Activated CD8-positive, alpha-beta memory T cell treated with anti-CD3 and anti-CD28 coated beads, Interleukin-2, amount 50 U/mL, for 4 hours (primary cell): ENCODE data around the gene MTUS2.

Experiments
- DNase-seq: peaks from one replicate; pipeline ENCODE4 v3.0.0-alpha.2; 2020

The MTUS2 gene

DNA sequence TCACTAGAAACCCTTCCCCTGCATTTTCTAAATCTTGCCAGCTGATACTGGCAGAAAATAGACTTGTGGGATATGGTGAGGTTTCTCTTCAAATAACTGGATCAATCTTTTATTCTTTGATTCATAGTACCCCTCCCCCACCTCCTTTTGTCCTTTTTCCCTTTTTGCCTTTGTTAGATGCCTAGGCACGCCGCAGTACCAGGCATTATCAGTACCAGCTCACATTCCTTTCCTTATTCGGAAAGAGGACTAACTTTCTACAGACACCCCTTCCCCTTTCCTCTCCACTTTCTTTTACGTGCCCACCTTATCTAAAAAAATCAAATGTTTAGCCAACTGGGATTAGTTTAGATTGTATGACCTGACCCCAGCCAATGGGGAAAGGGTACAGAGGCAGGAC, 226.4 kb downstream of the MTUS2 start:
- DNase-seq: no peak

DNA sequence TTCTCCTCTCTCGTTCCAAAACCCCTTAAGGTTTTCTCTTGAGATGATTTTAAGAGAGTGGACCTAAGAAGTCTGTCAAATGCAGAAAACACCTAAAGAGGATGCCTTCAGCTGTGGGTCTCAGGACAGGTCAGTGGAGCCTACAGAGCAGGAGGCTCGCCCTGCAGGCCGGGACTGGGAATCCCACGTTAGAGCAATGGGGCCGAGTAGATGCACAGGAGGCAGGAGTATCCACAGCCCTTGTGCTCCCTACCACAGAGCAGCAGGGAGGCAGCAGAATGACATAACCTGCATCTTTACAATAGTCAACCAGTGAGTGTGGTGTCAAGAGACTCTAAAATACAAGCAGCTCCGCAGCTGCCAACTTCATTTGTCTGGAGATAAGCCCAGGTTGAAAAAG, 229.4 kb downstream of the MTUS2 start:
- no peak for DNase-seq

DNA sequence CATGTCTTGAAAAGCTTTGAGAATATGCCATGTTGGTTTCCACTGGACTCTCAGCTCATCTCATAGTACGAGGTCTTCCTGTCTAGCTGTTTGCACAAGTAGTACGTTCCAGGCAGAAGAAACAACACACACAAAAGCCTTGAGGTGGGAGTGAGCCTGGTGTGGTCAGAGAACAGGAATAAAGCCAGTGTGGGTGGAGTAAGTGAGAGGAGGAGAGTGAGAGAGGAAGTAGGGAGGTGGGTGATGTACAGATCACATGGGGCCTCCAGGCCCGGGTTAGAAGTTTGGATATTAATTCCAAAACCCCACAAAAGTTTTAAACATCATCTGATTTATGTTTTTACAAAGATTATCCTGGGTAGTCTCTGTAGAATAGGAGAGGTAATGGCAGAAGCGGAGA, 230.6 kb downstream of the MTUS2 start:
- no peak for DNase-seq

DNA sequence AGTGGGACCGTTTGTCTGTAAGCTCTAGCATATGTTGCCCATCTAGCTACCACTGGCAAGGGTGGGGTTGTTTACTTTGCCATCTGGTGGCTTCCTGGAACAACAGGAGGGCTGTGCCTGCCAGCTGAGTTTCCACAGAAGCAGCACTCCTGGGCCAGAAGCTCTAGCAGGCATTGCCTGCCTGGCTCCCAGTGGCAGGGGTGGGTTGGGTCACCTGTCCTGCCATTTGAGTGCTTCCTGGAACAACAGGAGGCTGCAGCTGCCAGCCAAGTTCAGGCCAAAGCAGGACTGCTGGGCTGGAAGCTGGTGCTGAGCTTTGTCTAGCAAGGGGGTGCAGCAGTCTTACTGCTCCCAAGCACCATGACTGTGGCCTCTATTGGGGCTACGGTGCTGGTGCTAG, 239.7 kb downstream of the MTUS2 start:
- no peak for DNase-seq

DNA sequence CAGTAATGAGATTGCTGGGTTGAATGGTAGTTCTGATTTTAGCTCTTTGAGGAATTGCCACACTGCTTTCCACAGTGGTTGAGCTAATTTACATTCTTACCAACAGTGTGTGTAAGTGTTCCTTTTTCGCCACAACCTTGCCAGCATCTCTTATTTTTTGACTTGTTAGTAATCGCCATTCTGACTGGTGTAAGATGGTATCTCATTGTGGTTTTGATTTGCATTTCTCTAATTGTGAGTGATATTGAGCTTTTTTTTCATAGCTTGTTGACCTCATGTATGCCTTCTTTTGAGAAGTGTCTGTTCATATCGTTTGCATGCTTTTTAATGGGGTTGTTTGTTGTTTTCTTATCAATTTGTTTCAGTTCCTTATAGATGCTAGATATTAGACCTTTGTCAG, 245.0 kb downstream of the MTUS2 start:
- DNase-seq: no peak

DNA sequence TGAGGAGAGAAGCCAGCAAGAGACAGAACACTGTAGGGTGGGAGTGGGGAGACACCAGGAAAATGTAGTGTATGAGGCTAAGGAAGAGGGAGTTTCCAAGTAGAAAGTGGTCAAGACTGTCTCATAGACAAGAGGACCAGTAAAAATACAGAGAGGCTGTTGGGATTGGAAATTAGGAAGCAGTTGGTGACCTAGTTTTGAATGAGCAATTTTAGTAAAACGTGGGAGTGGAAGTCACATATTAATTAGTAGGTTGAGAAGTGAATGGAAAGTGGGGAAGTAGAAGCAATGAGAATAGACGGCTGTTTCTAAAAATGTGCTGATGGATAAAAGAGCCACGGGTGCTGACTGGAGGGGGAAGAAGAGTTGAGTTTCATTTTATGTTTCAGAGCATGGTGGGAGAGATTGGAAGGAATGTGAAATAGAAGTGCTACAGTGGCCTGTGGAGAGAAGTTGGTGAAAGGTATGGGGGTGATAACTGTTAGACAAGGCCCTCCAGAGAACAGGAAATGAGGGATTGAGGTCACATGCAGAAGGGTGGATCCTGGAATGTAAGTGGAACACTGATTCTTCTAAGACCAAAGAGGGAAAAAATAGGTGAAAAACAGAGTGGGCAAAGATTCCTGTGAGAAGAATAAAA, 247.3 kb downstream of the MTUS2 start:
- DNase-seq: no peak

DNA sequence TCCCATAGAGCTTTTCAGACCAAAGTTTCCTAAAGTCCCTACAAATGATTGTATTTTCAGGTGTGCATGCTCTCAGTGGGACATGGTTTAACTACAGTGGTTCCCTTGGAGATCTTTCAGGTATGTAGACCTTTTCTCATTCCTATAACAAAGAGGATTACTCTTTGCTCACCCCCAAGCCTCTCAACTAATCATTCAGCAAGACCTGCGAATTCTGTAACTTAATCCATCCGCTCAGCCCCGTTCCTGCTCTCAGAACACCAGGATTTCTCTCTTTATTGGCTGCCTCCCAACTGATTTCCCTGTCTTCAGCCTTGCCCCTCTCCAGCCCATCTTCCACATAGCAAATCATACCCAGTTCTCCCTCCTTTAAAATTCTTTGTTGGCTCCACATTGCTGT, 253.6 kb downstream of the MTUS2 start:
- no peak for DNase-seq

DNA sequence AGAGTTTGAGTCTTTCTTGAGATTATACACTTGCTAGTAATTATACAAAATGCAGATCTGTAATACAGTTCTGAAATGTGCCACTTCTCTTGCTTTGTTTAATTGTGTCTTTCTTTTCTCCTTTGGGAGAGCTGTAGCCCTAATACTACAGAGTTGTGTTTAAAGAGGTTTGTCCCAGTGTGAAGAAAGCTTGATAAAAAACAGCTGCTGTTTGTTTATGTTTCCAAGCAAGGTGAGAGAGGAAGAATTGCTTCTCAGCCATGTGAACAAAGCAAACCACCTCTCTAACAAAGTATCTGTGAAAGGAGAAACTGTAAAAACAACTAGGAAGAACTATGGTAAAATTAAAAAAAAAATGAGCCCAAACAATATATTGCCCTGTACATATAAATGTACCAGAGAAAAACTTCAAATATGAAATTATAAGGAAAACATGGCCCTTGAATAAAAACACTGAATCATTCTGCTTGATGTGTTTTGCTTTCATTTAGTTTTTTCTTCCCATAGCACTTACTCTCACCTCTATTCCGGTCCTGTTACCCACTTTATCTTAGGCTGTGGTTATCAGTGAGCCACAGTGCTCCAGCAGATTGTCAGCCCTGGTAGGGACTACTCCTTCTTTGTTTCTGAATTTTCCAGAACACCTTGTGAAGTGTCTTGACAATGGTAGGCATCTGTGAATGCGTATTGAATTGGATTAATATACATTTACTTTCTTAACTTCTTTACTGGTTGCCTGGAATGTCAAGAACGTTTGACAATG, 257.1 kb downstream of the MTUS2 start:
- DNase-seq: no peak

DNA sequence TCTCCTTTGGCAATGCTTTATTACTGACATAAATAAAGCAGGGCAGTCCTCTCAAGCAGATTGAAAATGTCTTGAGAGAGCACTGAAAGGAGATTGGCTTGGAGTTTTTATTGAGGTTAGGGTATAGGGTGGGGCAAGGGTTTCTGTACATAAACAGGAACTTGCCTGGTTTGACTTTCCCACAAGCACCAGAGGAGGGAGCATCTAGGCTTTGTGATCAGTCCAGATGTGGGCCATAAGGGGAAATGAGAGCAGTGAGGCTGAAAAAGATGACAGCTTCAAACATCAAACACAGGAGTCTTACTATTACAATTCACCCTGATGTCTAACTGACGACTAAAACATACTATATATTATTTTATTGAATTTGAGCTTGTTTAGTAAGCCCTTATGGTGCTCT, 260.9 kb downstream of the MTUS2 start:
- DNase-seq: no peak

DNA sequence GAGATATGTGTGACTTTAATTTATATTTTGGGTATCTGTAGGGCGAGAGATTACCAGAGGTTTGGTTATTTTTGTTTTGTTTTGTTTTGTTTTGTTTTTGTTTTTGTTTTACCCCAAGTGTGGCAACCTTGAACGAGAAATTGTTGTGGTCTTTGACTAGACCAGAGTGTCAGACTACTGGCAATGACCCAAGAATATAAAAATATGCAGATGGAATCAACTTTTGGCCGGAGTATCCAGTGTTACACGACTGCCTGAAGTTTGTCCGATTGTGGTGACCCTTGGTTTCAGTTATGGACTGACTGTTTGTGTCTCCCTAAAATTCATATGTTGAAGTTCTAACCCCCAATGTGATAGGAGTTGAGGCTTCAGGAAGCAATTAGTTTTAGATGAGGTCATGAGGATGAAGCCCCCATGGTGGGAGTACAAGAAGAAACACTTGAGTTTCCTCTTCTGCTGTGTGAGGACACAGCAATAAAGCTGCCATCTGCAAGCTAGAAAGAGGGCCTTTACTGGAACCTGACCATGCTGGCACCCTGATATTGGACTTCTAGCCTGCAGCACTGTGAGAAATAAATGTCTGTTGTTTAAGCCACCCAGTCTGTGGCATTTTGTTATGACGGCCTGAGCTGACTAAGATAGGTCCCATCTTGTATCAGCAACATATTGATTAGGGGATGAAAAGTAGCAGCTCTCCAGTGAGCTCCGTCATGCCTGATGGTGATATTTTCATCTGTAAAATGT, 261.7 kb downstream of the MTUS2 start:
- DNase-seq: no peak

DNA sequence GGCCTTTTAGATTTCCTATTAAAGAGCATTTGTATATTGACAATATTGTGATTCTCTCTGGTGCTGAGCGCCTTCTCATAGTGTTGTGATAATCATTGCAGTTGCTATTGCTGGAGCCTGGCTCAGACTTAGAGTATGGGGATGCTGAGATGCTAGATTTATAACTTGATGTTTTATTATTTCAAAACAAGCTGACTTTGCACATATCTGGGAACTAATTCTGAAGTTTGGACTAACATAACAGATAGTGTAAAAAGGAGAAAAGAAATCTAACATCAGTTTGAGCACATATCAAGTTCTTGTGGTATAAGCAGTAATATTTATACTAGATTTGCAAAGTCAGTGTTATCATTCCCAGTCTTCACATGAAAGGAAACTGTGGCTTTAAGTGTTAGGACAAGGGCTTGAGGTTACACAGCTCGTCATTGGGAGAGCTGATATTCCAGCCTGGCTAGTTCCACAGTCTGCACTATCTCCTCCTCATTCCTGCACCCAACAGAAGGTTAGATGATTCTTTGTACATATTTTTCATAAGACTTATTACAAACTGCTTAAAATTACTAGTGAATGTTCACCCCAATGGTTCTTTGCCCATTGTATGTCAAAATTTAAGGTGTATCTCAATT, 279.8 kb downstream of the MTUS2 start:
- no peak for DNase-seq

DNA sequence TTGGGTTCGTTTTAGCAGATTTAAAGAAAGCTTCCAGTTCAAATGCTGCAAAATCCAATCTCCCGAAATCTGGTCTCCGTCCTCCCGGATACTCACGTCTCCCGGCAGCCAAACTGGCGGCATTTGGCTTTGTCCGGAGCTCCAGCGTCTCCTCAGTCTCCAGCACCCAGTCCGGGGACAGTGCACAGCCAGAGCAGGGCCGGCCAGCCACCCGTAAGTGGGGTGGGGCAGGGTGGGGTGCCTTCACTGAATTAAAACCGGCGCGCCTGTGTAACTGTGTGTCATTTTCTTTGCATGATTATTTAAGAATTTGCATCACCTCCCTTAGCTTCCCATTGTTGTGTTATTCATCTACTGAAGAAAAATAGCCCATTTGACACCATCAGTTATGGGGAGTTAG, 280.6 kb downstream of the MTUS2 start:
- no peak for DNase-seq

DNA sequence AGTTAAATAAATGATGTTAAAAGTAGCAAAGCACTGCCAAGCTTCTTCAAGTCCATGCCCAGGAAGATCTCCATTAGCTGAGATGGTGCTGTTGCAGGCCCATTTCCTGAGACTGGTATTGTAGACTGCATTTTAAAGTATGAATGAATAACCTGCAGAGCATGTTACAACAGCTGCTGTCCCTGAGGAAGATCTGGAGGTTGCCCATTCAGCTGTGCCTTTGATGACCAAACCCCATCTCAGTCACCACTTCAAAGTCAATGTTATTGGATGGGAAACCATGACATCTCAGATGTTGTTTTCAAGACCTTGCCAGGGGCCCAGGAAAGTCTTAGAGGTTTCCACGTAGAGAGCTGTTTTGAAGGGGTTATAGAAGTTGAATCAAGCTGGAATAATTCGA, 281.3 kb downstream of the MTUS2 start:
- no peak for DNase-seq

DNA sequence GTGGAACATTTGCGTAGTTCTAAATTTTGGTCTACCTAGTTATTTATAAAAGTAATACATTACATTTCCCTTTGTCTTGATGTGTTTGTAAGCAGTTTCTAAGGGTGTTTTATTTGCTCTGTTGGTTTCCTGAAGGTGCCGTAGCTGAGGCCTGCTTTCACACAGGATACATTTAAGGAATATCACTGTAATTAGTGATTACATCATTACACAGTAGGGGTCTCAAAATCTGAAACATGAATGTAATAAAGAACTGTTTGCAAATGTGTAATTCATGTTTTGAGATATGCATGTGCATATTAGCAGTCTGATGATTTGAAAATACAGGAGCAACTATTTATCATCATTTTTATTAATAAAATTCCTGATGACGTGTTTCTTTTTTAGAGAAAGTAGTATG, 281.8 kb downstream of the MTUS2 start:
- DNase-seq: no peak

DNA sequence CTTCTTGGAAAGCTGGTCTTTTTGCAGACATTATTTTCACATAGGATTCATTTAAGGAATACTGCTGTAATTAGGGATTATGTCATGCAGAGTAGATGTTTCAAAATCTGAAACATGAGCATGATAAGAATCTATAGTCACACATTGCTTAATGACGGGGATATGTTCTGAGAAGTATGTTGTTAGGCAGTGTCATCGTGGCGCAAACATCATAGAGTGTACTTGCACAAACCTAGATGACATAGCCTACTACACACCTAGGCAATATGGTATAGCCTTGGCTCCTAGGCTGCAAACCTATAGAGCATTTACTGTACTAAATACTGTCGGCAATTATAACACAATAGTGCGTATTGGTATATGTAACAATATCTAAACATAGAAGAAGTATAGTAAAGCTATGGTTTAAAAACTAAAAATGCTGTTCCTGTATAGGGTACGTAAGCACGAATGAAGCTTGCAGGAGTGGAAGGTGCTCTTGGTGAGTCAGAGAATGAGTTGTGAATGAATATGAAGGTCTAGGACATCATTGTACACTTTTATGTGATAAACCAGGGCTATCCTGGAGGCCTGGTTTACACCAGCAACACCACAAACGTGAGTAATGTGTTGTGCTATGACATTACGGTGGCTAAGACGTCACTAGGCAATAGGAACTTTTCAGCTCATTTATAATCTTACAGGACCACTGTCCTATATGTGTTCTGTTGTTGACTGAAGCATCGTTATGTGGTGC, 283.1 kb downstream of the MTUS2 start:
- no peak for DNase-seq

DNA sequence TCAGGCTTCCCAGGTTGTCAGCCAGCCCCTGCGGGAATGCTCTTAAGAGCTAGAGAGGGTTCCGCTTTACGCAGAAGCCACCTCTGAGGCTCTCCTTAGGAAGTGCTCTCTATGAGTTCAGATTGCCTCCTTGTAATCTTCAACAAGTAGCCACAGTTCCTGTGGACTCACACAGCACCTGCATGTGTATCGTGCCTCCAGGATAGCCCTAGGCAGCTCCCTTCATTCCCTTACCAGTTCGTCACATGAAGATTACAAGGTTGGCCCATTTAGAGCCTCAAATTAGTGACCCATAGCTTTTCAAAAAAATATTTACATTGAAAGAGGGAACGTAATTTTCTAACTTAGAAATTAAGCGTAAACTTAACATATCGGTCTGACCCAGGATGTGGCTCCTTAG, 284.3 kb downstream of the MTUS2 start:
- no peak for DNase-seq

DNA sequence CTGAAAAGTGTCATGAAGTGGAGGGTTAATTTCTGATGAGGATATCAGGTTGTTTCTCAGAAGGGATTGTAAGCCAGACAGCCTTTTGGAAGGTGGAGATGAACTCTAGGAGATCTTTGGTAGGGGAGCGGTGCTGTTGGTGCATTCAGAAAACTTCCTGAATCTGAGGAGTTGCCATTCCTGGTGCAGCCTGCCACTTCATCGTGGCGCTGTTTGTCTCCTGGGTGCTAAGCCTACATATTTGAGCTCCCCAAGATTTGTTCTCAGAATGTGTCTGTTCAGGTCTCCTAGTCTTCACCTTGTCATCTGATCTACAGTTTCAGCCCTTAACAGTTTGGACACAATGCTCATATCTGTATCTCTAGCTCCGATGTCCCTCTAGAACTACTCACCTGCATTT, 285.6 kb downstream of the MTUS2 start:
- DNase-seq: no peak

DNA sequence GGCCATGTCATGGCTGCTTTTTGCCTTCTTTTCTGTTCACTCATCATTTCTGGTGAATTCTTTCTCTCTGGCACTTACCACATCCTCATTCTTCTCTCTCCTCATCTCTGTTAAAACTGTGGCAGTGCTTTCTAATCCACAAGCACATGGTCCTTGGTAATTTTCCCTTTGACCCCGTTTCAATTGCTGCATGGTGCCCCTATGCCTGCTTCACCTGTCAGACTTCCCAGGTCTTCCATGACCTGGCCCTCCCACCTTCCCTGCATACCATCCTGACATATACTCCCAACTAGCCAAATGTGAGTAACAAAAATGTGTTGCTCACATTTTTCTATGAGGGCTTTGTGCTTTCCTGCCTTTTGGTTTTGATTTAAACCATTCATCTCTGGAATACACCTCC, 286.5 kb downstream of the MTUS2 start:
- no peak for DNase-seq

DNA sequence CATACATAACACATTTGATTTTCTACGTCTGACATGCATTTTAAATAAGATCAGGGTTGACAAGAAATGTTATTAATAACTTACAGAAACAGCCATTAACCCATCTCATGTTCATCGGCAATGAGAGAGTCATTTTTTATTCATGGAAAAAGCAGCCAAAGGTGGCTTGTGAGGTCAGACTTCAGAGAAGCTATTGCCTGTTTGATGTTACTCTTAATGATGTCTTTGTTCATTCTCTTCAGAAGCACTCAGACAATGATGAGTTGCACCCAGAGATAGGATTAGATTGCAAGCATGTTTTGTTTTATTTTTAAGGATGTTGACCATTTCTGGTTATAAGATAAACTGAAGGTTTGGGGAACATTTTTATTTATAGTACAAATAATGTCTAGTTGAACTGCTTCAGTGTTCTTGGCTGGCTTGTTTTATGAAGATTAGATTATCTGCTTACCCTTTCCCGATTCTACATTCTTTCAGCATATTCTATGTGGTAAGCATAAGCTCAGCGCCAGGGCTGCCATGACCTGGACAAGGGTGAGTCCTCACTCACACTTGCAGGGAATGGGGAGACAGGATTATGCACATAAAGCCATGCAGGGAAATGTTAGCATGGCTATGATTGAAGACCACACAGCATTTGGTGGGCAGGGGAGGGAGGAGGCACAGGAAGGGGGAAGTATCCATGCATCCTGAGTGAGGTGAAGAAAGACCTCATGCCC, 288.1 kb downstream of the MTUS2 start:
- no peak for DNase-seq

DNA sequence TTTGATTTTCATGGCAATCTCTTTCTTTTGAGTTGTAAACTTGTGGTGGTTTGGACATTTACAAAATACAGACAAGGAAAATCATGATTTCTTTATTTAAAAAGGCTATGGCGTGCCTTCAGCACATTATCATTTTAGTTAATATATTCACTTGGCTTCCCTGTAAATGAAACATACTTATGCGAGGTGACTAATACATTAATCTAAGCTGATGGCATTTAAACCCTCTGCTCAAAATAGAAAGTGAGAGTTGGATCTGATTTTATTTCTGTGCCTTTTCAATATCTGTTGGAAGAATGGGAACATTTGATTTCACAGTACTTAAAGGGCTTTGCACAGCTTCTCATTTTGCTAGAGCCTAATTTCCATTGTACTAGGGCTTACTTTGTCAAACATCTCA, 289.8 kb downstream of the MTUS2 start:
- DNase-seq: no peak

DNA sequence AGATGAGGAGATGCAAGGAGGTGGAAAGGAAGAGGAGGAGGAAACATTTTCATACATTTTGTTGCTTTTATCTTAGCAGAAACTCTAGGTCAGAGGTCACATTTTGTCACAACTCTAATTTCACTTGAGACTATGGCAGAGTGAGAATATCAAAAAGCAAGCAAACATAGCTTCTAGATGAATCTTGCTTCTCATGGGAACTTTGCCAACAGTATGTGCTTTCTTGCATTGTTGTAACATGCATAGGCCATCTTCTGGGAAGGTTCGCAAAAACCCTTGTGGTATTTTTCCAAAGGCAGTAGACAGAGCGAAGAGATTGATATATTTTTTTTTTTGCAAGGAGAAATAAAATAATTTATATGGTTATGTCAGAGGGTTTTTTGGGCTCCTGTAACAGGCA, 291.3 kb downstream of the MTUS2 start:
- DNase-seq: no peak

DNA sequence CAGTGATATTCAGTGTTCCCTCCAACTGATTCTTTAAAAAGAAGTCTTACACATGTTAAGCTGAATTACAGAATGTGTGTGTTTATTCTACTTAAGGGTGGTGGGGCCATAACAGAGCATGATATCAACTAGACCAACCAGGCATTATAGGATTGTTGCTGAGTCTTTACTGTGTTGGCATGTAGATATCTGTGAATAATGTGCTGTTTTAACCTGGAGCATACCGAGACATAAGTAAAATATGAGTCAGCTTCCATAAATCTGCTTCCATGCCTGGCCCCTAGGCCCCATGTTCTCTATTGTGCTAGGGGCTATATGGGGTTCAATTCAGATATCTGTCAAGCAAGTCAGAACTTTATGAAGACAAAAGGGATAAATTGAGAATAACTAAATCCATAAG, 295.7 kb downstream of the MTUS2 start:
- DNase-seq: no peak
